GM12878 (cell line): Measurements from ENCODE around the gene CUL9. TPM values are rescaled to one million over a fixed set of nuclear protein-coding genes. Genes with fewer than 3 reads are reported as not detected.

Experiments used
- BCL3 ChIP-seq: IDR thresholded peaks from 2 replicates; pipeline ENCODE4 v1.6.1; 2011; ENCODE audit warnings: borderline replicate concordance, low read depth, mild to moderate bottlenecking, moderate library complexity, low read length; ENCODE audit not compliant: insufficient read depth, poor library complexity, severe bottlenecking
- MEF2A ChIP-seq: IDR thresholded peaks from 2 replicates; pipeline ENCODE4 v1.6.1; 2011; ENCODE audit warnings: low read depth, mild to moderate bottlenecking, low read length, moderate library complexity; ENCODE audit not compliant: insufficient read depth
- NR2C2 ChIP-seq: IDR thresholded peaks from 2 replicates; pipeline ENCODE4 v1.6.1; 2011; ENCODE audit warnings: borderline replicate concordance, low read depth; ENCODE audit not compliant: control insufficient read depth, insufficient read length
- polyA plus RNA-seq, 11 experiments: library from polyadenylated mRNA; depleted of rRNA in 4 of 11; unstranded in 6 of 11; stranded (reverse) in 5 of 11; fragments of >200 nt; fragmentation: Nextera tagmentation in 4 of 11; fragmentation: Illumina TruSeq in 1 of 11; extraction: Ambion mirVana in 4 of 11; extraction: Trizol in 1 of 11; gene quantifications; 1 replicate in 1 of 11; 2 replicates in 10 of 11; pipeline versions ENCODE4 v1.2.1 to v1.2.3, GENCODE V29; 2011 to 2016; ENCODE audit warnings: inconsistent platforms in 2 of 11, missing spikeins in 2 of 11, low read depth in 1 of 11
- total RNA-seq, 4 experiments: library from RNA; depleted of rRNA in 3 of 4; stranded (reverse); fragments of >200 nt in 3 of 4; fragmentation: Illumina TruSeq in 1 of 4; extraction: Trizol in 1 of 4; gene quantifications; 2 replicates each; pipeline versions ENCODE4 v1.2.1 to v1.2.3, GENCODE V29; 2013 to 2021
- TF ChIP-seq, protein P1 (sequence below): IDR thresholded peaks from 2 replicates; pipeline ENCODE4 v1.6.1; 2012; ENCODE audit warnings: mild to moderate bottlenecking, low read depth, low read length
- TF ChIP-seq, protein P2 (sequence below): fragments of 450-650 bp; formaldehyde crosslinking; IDR thresholded peaks from 2 replicates; pipeline ENCODE4 v1.4.0; 2020; ENCODE audit warnings: mild to moderate bottlenecking, moderate library complexity
- TF ChIP-seq, protein P3 (sequence below): fragments of 450-650 bp; formaldehyde crosslinking; IDR thresholded peaks from 2 replicates; pipeline ENCODE4 v1.4.0; 2022; ENCODE audit warnings: mild to moderate bottlenecking, moderate library complexity
- TF ChIP-seq, protein P4 (sequence below): fragments of 150-350 bp; IDR thresholded peaks from 2 replicates; pipeline ENCODE4 v1.6.1; 2016; ENCODE audit warnings: low read depth, low read length

Gene CUL9
- total and polyA plus RNA-seq, 10 of the 15 experiments (the other 5 are each of a cell fraction or from before 2014, with no cell fraction given), result 1.2 to 48.3 (median 17.2) TPM

GRCh38 chr6:43257367-43258145, 75.6 kb downstream of the CUL9 start (continued):
- TF ChIP-seq, protein P1, sequence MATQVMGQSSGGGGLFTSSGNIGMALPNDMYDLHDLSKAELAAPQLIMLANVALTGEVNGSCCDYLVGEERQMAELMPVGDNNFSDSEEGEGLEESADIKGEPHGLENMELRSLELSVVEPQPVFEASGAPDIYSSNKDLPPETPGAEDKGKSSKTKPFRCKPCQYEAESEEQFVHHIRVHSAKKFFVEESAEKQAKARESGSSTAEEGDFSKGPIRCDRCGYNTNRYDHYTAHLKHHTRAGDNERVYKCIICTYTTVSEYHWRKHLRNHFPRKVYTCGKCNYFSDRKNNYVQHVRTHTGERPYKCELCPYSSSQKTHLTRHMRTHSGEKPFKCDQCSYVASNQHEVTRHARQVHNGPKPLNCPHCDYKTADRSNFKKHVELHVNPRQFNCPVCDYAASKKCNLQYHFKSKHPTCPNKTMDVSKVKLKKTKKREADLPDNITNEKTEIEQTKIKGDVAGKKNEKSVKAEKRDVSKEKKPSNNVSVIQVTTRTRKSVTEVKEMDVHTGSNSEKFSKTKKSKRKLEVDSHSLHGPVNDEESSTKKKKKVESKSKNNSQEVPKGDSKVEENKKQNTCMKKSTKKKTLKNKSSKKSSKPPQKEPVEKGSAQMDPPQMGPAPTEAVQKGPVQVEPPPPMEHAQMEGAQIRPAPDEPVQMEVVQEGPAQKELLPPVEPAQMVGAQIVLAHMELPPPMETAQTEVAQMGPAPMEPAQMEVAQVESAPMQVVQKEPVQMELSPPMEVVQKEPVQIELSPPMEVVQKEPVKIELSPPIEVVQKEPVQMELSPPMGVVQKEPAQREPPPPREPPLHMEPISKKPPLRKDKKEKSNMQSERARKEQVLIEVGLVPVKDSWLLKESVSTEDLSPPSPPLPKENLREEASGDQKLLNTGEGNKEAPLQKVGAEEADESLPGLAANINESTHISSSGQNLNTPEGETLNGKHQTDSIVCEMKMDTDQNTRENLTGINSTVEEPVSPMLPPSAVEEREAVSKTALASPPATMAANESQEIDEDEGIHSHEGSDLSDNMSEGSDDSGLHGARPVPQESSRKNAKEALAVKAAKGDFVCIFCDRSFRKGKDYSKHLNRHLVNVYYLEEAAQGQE, result no peak
- no peak for TF ChIP-seq MEF2A
- TF ChIP-seq, protein P2, sequence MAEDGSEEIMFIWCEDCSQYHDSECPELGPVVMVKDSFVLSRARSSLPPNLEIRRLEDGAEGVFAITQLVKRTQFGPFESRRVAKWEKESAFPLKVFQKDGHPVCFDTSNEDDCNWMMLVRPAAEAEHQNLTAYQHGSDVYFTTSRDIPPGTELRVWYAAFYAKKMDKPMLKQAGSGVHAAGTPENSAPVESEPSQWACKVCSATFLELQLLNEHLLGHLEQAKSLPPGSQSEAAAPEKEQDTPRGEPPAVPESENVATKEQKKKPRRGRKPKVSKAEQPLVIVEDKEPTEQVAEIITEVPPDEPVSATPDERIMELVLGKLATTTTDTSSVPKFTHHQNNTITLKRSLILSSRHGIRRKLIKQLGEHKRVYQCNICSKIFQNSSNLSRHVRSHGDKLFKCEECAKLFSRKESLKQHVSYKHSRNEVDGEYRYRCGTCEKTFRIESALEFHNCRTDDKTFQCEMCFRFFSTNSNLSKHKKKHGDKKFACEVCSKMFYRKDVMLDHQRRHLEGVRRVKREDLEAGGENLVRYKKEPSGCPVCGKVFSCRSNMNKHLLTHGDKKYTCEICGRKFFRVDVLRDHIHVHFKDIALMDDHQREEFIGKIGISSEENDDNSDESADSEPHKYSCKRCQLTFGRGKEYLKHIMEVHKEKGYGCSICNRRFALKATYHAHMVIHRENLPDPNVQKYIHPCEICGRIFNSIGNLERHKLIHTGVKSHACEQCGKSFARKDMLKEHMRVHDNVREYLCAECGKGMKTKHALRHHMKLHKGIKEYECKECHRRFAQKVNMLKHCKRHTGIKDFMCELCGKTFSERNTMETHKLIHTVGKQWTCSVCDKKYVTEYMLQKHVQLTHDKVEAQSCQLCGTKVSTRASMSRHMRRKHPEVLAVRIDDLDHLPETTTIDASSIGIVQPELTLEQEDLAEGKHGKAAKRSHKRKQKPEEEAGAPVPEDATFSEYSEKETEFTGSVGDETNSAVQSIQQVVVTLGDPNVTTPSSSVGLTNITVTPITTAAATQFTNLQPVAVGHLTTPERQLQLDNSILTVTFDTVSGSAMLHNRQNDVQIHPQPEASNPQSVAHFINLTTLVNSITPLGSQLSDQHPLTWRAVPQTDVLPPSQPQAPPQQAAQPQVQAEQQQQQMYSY, result no peak
- TF ChIP-seq NR2C2, result no peak
- TF ChIP-seq, protein P3, sequence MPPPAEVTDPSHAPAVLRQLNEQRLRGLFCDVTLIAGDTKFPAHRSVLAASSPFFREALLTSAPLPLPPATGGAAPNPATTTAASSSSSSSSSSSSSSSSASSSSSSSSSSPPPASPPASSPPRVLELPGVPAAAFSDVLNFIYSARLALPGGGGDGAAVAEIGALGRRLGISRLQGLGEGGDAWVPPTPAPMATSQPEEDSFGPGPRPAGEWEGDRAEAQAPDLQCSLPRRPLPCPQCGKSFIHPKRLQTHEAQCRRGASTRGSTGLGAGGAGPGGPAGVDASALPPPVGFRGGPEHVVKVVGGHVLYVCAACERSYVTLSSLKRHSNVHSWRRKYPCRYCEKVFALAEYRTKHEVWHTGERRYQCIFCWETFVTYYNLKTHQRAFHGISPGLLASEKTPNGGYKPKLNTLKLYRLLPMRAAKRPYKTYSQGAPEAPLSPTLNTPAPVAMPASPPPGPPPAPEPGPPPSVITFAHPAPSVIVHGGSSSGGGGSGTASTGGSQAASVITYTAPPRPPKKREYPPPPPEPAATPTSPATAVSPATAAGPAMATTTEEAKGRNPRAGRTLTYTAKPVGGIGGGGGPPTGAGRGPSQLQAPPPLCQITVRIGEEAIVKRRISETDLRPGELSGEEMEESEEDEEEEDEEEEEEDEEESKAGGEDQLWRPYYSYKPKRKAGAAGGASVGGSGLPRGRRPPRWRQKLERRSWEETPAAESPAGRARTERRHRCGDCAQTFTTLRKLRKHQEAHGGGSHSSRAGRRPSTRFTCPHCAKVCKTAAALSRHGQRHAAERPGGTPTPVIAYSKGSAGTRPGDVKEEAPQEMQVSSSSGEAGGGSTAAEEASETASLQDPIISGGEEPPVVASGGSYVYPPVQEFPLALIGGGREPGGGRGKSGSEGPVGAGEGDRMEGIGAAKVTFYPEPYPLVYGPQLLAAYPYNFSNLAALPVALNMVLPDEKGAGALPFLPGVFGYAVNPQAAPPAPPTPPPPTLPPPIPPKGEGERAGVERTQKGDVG (CRISPR knock-in tag), result no peak
- no peak for TF ChIP-seq BCL3
- TF ChIP-seq, protein P4, sequence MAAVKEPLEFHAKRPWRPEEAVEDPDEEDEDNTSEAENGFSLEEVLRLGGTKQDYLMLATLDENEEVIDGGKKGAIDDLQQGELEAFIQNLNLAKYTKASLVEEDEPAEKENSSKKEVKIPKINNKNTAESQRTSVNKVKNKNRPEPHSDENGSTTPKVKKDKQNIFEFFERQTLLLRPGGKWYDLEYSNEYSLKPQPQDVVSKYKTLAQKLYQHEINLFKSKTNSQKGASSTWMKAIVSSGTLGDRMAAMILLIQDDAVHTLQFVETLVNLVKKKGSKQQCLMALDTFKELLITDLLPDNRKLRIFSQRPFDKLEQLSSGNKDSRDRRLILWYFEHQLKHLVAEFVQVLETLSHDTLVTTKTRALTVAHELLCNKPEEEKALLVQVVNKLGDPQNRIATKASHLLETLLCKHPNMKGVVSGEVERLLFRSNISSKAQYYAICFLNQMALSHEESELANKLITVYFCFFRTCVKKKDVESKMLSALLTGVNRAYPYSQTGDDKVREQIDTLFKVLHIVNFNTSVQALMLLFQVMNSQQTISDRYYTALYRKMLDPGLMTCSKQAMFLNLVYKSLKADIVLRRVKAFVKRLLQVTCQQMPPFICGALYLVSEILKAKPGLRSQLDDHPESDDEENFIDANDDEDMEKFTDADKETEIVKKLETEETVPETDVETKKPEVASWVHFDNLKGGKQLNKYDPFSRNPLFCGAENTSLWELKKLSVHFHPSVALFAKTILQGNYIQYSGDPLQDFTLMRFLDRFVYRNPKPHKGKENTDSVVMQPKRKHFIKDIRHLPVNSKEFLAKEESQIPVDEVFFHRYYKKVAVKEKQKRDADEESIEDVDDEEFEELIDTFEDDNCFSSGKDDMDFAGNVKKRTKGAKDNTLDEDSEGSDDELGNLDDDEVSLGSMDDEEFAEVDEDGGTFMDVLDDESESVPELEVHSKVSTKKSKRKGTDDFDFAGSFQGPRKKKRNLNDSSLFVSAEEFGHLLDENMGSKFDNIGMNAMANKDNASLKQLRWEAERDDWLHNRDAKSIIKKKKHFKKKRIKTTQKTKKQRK, result no peak
